ENCODE measurements around the gene ANAPC4. TPM values are rescaled to one million over a fixed set of nuclear protein-coding genes. Genes with fewer than 3 reads are reported as not detected.

The ANAPC4 gene
- total and polyA plus RNA-seq, 2 of the 13 experiments (the other 11 are each of a cell fraction or from before 2014, with no cell fraction given) = 14.5 to 30.2 TPM

DNA sequence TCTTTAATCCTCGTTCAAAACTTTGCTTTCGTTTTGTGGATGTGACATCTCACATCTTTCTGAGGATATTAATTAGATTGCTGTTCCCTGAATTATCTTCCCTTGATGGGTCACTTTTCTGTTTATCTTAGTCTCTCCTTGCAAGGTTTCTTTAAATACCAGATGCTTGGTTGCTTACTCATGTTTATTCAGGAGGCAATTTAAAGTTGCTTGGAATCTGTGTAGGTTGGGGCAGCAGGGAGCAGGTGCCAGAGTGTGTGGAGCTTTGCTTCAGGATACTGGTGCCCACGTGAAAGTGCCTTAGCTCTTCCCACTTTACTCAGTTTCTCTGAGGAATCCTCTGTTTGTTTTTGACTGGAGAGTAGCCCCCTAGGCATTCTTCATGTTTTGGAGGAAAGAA, 24.0 kb downstream of the ANAPC4 start:
- Histone ChIP-seq H3K4me3 (replicated peaks in 1 of 3; ENCODE audit: insufficient read depth in 1 of 3, low read depth in 2 of 3, low read length in 3 of 3) (no peak overlapping the region), H3K4me1 (ENCODE audit: insufficient read depth, low read length) (peaks cover 13% of the 10 kb centered on the region), H3K36me3 (replicated peaks in 1 of 2; ENCODE audit: control insufficient read depth in 1 of 2, insufficient read depth in 2 of 2, low read length in 2 of 2) (peaks cover 8 to 31% of the 10 kb centered on the region in 2 experiments), H4K20me1 (ENCODE audit: insufficient read depth, low read length) (no peaks in the 10 kb centered on the region), H3K27ac (ENCODE audit: extremely low read length, insufficient read depth, low read length) (no peak overlapping the region), H3K79me2 (ENCODE audit: insufficient read depth, low read length) (no peaks in the 10 kb centered on the region), H3K4me2 (ENCODE audit: low read depth, low read length) (no peak overlapping the region), H3K9ac (ENCODE audit: insufficient read depth, low read depth, low read length) (no peak overlapping the region), H3K27me3 (ENCODE audit: control insufficient read depth in 1 of 2, insufficient read depth in 2 of 2, low read length in 2 of 2) (no peaks in the 10 kb centered on the region), H3K9me3 (ENCODE audit: low read length) (peaks cover 5% of the 10 kb centered on the region; the same call in 1 of the 2 replicates), H2AFZ (ENCODE audit: low read length) (no peak overlapping the region)
- in situ Hi-C loops (cut with HindIII; ENCODE audit: extremely low pct_ligation_motif_present, low pct_unique_long_range_greater_than_20kb) = no loop called here
- FAIRE-seq (no peak), DNase-seq (ENCODE audit: low spot score) (no peak), ATAC-seq (no peak)
- ChIA-PET POLR2A (no interaction called here), CTCF (ENCODE audit: low intra/inter-chr PET ratio, low total read pairs) (no interaction called here)
- intact Hi-C loops (cut with micrococcal nuclease; ENCODE audit: unreplicated experiment) = no loop called here
- no TSS peak for BruUV-seq (replicated peaks)
- WGBS (ENCODE audit: low lambda C conversion rate) = 88% methylated on average over 3 of the region's 3 CpGs
- TF ChIP-seq RFXANK (CRISPR knock-in tag; IDR thresholded peaks at IDR 0.05) (no peak), SP5 (CRISPR knock-in tag; IDR thresholded peaks at IDR 0.05; ENCODE audit: borderline replicate concordance, low read depth) (no peak), ZNF629 (CRISPR knock-in tag; conservative IDR thresholded peaks at IDR 0.05) (no peak)

DNA sequence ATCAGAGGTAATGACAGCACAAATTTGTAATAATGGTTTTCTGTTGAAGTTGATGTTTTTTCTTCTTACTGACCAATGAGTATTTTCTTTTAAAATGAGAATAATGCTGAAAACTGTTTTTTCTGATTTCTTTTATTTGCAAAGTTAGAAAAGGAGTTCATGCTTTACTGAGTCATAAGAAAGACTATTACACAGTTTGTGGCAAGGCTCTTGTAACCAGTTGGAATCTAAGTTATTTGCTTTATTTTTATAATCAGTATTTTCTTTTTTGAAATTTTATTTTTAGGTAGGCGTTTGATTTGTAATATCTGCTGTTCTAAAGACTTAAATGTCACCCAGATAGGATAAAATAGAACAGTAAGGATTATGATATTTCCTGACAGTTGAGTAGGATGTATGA, 25.5 kb downstream of the ANAPC4 start:
- Histone ChIP-seq H2AFZ (ENCODE audit: low read length) (no peak overlapping the region), H4K20me1 (ENCODE audit: insufficient read depth, low read length) (no peaks in the 10 kb centered on the region), H3K36me3 (replicated peaks in 1 of 2; ENCODE audit: control insufficient read depth in 1 of 2, insufficient read depth in 2 of 2, low read length in 2 of 2) (peaks cover 4 to 17% of the 10 kb centered on the region in 2 experiments; a peak in 4 of 5 replicates), H3K79me2 (ENCODE audit: insufficient read depth, low read length) (no peaks in the 10 kb centered on the region), H3K27ac (ENCODE audit: extremely low read length, insufficient read depth, low read length) (no peak overlapping the region), H3K9ac (ENCODE audit: insufficient read depth, low read depth, low read length) (no peak overlapping the region), H3K27me3 (ENCODE audit: control insufficient read depth in 1 of 2, insufficient read depth in 2 of 2, low read length in 2 of 2) (no peaks in the 10 kb centered on the region), H3K4me1 (ENCODE audit: insufficient read depth, low read length) (peaks cover 19% of the 10 kb centered on the region), H3K4me2 (ENCODE audit: low read depth, low read length) (no peak overlapping the region), H3K9me3 (ENCODE audit: low read length) (no peaks in the 10 kb centered on the region), H3K4me3 (replicated peaks in 1 of 3; ENCODE audit: insufficient read depth in 1 of 3, low read depth in 2 of 3, low read length in 3 of 3) (no peak overlapping the region)
- 98% methylated on average over 1 of the region's 1 CpG for WGBS (ENCODE audit: low lambda C conversion rate)
- in situ Hi-C loops (cut with HindIII; ENCODE audit: extremely low pct_ligation_motif_present, low pct_unique_long_range_greater_than_20kb) = no loop called here
- FAIRE-seq (no peak), DNase-seq (ENCODE audit: low spot score) (no peak), ATAC-seq (no peak)
- ChIA-PET POLR2A (no interaction called here), CTCF (ENCODE audit: low intra/inter-chr PET ratio, low total read pairs) (no interaction called here)
- no TSS peak for BruUV-seq (replicated peaks)
- intact Hi-C loops (cut with micrococcal nuclease; ENCODE audit: unreplicated experiment) = no loop called here
- TF ChIP-seq KLF15 (CRISPR knock-in tag; IDR thresholded peaks at IDR 0.05; ENCODE audit: borderline replicate concordance) = no peak
- TF ChIP-seq MAF1 (CRISPR knock-in tag; IDR thresholded peaks at IDR 0.05; ENCODE audit: borderline replicate concordance) = no peak
- no peak for TF ChIP-seq XBP1 (CRISPR knock-in tag; IDR thresholded peaks at IDR 0.05)
- no peak for TF ChIP-seq EHMT2 (IDR thresholded peaks at IDR 0.05; ENCODE audit: borderline replicate concordance, low read depth, low read length)
- no peak for TF ChIP-seq ZNF777 (CRISPR knock-in tag; IDR thresholded peaks at IDR 0.05)
- no peak for TF ChIP-seq ZBTB42 (CRISPR knock-in tag; IDR thresholded peaks at IDR 0.05)
- TF ChIP-seq HOXA9 (CRISPR knock-in tag; IDR thresholded peaks at IDR 0.05; ENCODE audit: borderline replicate concordance) = no peak
- TF ChIP-seq, protein P1, sequence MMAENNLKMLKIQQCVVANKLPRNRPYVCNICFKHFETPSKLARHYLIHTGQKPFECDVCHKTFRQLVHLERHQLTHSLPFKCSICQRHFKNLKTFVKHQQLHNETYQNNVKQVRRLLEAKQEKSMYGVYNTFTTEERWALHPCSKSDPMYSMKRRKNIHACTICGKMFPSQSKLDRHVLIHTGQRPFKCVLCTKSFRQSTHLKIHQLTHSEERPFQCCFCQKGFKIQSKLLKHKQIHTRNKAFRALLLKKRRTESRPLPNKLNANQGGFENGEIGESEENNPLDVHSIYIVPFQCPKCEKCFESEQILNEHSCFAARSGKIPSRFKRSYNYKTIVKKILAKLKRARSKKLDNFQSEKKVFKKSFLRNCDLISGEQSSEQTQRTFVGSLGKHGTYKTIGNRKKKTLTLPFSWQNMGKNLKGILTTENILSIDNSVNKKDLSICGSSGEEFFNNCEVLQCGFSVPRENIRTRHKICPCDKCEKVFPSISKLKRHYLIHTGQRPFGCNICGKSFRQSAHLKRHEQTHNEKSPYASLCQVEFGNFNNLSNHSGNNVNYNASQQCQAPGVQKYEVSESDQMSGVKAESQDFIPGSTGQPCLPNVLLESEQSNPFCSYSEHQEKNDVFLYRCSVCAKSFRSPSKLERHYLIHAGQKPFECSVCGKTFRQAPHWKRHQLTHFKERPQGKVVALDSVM (CRISPR knock-in tag; IDR thresholded peaks at IDR 0.05) = no peak
- no peak for TF ChIP-seq U2AF2 (IDR thresholded peaks at IDR 0.05; ENCODE audit: low read depth, low read length)
- no peak for TF ChIP-seq AHR (CRISPR knock-in tag; IDR thresholded peaks at IDR 0.05)
- TF ChIP-seq ZNF780A (CRISPR knock-in tag; IDR thresholded peaks at IDR 0.05) = no peak
